HCEC 1CT (cell line): ENCODE data around the gene TSC22D2.

ENCODE experiments used
- DNase-seq: peaks from one replicate; pipeline ENCODE4 v3.0.0-alpha.2; 2017

Gene TSC22D2

GRCh38 chr3:150385296-150386242 is 22.5 kb upstream of the TSC22D2 start:
- no peak for DNase-seq

- DNase-seq = no peak
These were observed 19.3 kb upstream of the TSC22D2 start for GRCh38 chr3:150388498-150389418.

GRCh38 chr3:150390087-150390486 is 18.0 kb upstream of the TSC22D2 start:
- DNase-seq = no peak

DNA sequence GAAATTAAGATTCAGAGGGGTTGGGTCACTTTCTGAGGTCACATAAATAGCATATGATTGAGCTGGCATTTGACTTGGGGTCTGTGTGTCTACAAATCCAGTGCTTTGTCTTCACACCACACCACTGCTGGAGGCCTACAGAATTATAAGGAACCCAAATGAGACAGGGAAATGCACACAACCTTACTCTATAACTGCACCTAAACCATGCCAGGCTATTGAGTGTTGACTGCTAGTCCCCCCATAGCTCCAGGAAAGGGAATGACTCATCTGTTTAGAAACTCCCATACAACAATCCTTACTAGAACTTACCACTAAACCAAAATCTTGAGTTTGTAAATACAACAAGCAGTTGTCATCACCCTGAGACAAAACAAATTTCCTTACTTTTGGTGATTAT is 16.9 kb upstream of the TSC22D2 start:
- DNase-seq = peak; percentile 65

DNA sequence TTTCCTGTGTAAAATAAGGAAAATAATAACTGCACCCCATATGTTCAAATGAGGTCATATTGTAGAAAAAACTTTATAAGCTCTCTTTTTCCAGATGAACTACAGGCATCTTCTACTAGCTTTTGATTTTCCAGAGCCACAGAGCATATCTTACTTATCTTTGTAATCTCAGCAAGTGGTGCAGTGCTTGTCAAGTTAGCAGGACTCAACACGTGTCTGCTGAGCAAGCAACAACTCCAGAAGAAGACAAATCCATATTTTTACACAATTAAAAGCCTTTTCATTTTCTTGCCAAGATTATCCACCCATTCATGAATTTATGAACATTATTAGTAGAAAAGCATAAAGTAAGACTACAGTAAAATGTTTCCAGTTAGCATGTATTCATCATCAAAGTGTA is 14.4 kb upstream of the TSC22D2 start:
- no peak for DNase-seq

DNA sequence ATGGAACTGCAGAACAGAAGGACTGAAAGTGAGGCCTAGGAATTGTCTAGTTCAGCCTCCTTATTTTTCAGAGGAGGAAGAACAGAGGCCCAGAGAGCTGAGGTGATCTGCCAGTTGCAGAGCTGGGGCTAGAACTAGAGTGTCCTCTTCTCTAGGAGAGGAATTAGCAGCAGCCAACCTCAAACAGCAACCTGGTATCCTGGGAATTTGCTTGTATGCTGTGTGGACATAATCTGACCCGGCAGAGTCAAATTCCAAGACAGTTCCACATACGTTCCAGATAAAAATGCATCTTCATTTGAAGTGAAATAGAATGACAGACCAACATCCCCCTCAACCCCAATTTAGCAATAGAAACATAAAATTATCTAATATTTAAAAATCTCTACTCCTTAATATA is 13.5 kb upstream of the TSC22D2 start:
- DNase-seq = no peak

GRCh38 chr3:150396491-150396890 is 11.6 kb upstream of the TSC22D2 start:
- no peak for DNase-seq

- DNase-seq = no peak
These were observed 11.0 kb upstream of the TSC22D2 start for GRCh38 chr3:150396956-150397550.

GRCh38 chr3:150399060-150399459 is 9.0 kb upstream of the TSC22D2 start:
- no peak for DNase-seq

DNA sequence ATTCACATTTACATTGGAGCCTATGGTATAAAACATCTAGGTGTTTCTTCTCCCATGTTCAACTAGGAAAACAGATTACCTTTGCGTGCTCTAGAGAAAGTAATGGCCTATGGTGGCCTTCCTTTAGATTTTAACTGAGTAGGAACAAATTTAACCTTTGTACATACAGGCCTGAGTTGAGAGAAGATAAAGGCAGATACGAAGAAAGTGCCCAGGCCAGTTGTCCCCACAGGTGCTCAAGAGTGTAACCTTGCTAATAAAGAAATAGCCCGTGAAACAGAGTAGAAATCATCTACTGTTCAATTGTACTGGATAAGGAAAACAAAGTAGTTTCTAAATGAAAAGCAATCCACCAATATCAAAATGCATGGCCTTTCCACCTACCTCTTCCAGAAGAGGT is 6.8 kb upstream of the TSC22D2 start:
- DNase-seq = no peak

- no peak for DNase-seq
These were observed 5.9 kb upstream of the TSC22D2 start for GRCh38 chr3:150402217-150402616.

DNA sequence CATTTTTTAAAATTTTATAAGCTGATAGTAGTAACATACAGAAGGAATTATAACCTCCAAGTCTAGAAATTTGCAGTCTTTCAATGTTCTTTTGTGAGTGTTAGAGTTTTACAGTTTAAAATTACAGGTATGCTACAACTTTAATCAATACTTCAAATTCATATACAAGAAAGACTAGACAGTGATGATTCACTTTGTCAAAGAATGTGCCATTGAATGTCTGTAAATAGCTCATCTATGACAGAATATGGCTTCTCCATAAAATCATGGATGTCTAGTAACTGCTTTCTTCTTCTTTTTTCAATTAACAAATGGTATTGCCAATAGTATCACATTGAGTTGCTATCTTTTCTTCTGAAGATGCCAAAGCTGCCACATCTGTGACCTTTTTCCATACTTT is 4.1 kb upstream of the TSC22D2 start:
- no peak for DNase-seq

DNA sequence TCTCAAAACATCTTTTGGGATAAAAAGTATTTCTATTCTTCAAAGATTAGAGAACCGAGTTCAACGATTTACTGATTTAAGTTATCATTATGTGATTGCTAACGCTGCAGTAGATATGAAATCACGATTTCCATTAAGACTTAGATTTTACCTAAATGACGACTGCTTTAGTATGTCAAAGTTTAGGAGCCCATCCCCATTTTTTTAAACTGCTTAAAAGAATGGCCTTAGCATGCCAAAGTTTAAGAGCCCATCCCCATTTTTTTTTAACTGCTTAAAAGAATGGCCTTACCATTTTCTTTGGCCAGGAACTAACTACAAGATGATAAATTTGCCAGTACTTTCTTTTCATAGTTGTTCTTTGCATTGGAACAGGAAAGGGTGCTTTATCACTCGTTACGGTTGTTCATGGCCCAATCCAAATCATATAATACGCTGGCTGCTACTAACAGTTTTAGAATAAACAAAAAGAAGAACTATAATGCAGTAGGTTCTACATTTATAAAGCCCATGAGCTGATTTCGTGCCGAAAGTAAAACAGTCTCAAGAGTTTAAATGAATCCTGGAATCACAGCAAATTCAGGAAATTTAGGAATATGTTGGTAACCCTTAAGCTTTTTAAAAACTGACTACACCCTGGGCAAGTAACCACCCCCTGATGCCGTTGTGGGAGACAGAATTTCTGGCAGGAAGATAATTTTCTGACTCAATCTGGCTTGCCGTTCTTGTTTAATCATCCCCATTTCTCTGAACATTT is 869 bp upstream of the TSC22D2 start:
- peak; percentile 65 for DNase-seq

DNA sequence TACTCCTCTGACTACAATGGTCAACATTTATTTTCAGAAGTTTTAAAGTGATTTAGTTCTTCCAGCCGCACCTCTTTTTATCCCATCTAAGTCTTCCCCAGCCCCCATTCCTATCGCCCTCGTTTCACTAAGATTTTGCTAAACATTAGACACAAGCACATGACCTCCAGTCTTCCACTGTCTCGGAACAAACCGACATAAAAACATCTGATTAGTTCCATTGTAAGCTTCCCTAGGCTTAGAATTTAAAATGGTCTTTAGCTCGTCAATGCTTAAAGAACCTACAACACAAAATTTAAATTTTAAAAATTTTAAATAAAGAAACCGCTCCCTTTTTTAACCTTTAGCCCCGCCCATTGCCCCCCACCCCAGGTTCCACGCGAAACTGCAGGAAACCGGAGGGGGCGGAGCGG is 284 bp upstream of the TSC22D2 start:
- DNase-seq = peak; percentile 61

DNA sequence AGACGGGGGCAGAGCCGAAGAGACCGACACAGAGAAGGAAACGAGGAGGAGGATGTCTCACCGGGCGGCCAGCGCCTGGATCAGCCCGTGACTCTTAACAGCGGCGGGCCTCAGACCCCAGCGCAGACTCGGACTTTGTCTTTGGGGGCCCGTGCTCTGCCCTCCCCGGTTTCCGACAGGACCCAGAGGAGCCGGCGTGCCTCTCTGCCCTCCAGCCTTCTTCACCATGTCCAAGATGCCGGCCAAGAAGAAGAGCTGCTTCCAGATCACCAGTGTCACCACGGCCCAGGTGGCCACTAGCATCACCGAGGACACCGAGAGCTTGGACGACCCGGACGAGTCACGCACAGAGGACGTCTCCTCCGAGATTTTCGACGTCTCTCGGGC is 1.0 kb downstream of the TSC22D2 start:
- DNase-seq = no peak

DNA sequence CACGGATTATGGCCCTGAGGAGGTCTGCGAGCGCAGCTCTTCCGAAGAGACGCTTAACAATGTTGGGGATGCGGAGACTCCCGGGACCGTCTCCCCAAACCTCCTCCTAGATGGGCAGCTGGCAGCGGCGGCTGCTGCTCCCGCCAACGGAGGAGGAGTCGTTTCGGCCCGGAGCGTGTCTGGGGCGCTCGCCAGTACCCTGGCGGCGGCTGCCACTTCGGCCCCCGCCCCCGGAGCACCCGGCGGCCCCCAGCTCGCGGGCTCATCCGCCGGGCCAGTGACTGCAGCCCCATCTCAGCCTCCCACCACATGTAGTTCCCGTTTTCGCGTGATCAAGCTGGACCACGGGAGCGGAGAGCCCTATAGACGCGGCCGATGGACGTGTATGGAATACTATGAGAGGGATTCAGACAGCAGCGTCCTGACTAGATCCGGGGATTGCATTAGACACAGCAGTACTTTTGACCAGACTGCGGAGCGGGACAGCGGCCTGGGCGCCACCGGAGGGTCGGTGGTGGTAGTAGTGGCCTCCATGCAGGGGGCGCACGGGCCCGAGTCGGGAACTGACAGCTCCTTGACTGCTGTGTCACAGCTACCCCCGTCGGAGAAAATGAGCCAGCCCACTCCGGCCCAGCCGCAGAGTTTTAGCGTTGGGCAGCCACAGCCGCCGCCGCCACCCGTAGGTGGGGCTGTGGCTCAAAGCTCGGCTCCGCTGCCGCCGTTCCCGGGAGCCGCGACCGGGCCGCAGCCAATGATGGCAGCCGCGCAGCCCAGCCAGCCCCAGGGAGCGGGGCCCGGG is 1.6 kb downstream of the TSC22D2 start:
- peak; percentile 72 for DNase-seq

DNA sequence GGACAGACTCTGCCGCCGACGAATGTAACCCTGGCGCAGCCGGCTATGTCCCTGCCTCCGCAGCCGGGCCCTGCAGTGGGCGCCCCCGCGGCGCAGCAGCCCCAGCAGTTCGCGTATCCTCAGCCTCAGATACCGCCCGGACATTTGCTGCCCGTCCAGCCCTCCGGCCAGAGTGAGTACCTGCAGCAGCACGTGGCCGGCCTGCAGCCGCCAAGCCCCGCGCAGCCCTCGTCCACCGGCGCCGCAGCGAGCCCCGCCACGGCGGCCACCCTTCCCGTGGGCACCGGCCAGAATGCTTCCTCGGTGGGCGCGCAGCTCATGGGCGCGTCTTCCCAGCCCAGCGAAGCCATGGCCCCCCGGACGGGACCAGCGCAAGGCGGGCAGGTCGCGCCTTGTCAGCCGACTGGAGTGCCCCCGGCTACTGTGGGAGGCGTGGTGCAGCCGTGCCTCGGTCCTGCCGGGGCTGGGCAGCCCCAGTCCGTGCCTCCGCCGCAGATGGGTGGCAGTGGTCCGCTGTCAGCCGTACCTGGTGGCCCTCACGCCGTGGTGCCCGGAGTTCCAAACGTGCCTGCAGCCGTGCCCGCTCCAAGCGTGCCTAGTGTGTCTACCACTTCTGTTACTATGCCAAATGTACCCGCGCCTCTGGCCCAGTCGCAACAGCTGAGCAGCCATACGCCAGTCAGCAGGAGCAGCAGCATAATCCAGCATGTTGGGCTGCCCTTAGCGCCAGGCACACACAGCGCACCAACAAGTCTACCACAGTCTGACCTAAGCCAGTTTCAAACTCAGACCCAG is 2.4 kb downstream of the TSC22D2 start:
- DNase-seq = no peak

- DNase-seq = no peak
These were observed 3.0 kb downstream of the TSC22D2 start for GRCh38 chr3:150411106-150411460.

- no peak for DNase-seq
These were observed 3.4 kb downstream of the TSC22D2 start for GRCh38 chr3:150411546-150411945.

DNA sequence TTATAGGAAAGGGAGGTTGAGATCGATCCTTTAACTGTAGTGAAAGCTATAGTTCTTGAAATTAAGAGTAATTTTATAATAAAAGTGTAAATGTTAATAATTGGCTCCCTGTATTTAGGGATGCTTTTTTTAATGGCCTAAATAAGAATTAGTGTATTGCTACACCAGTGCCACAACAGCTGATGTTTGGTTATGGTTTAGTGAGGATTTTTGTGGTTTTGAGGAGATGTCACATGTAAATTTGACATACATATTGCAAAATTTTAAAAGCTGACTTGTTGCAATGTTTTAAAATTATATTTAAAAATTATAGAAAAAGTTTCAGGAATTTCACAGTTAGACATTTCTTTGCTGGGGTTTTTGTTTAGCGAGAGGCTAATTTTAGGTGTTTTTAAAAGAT is 3.9 kb downstream of the TSC22D2 start:
- peak; percentile 65 for DNase-seq
